Coronary artery (tissue), 2 donors: ENCODE data around the gene GABRA5.
A peak's percentile ranks its signal among the peaks of the same experiment; 100 is the strongest.
"Not testable (repeated sequence)": the region's sequence is repeated elsewhere in the genome, so short reads cannot be mapped to it uniquely, and the experiment has no call there.

Experiments used
- DNase-seq: peaks from one replicate; pipeline ENCODE4 v3.0.0-alpha.2; 2017; ENCODE audit warnings: low spot score
- H3K27ac ChIP-seq, 2 donors: fragments of 200-600 bp; sonication (generic); one replicate each; pipeline ENCODE4 v1.5.1; 2016 to 2019
- H3K4me3 ChIP-seq: fragments of 200-600 bp; sonication (generic); 2 replicates; pipeline ENCODE4 v1.5.1; 2016; ENCODE audit warnings: mild to moderate bottlenecking, moderate library complexity
- CTCF ChIP-seq: fragments of 200-600 bp; sonication (generic); IDR thresholded peaks from one replicate; pipeline ENCODE4 v1.5.1; 2019; ENCODE audit warnings: antibody characterized with exemption

GABRA5 gene

GRCh38 chr15:26892182-26892518 is 25.3 kb downstream of the GABRA5 start:
- DNase-seq, result no peak
- no peak for TF ChIP-seq CTCF
- peak overlapping the region; percentile 66 for H3K4me3 ChIP-seq
- H3K27ac ChIP-seq, result no peak overlapping the region

GRCh38 chr15:26892678-26893077 is 25.8 kb downstream of the GABRA5 start:
- no peak overlapping the region for H3K4me3 ChIP-seq
- H3K27ac ChIP-seq, result no peak overlapping the region
- no peak for TF ChIP-seq CTCF
- no peak for DNase-seq

- no peak for DNase-seq
- no peak for TF ChIP-seq CTCF
- no peak overlapping the region for H3K27ac ChIP-seq
- H3K4me3 ChIP-seq, result no peak overlapping the region
These were observed 26.6 kb downstream of the GABRA5 start for GRCh38 chr15:26893351-26894065.

GRCh38 chr15:26894181-26894580 is 27.3 kb downstream of the GABRA5 start:
- no peak for DNase-seq
- no peak overlapping the region for H3K27ac ChIP-seq
- no peak for TF ChIP-seq CTCF

GRCh38 chr15:26895346-26895745 is 28.5 kb downstream of the GABRA5 start:
- DNase-seq, H3K4me3 ChIP-seq, H3K27ac ChIP-seq: not testable (repeated sequence)

More at GRCh38 chr15:26894181-26894580, 27.3 kb downstream of the GABRA5 start:
- H3K4me3 ChIP-seq, result no peak overlapping the region

- no peak for DNase-seq
- Histone ChIP-seq H3K4me3 (no peak overlapping the region), H3K27ac (no peak overlapping the region)
- TF ChIP-seq CTCF, result no peak
These were observed 32.8 kb downstream of the GABRA5 start for GRCh38 chr15:26899658-26900057.

GRCh38 chr15:26901041-26901440 is 34.2 kb downstream of the GABRA5 start:
- DNase-seq, result no peak
- H3K4me3 ChIP-seq, result no peak overlapping the region
- H3K27ac ChIP-seq, result no peak overlapping the region
- no peak for TF ChIP-seq CTCF
